DMS79 treated with DMSO at 0.1 percent for 48 hours (cell line): Measurements from ENCODE around the gene HBP1.
A peak's percentile ranks its signal among the peaks of the same experiment; 100 is the strongest.
"Not testable (repeated sequence)": the region's sequence is repeated elsewhere in the genome, so short reads cannot be mapped to it uniquely, and the experiment has no call there.

Experiments
- DNase-seq: peaks from one replicate; lab custom pipeline; 2025; lab: John Stamatoyannopoulos, UW

The HBP1 gene

GRCh38 chr7:107154826-107155225 is 14.0 kb upstream of the HBP1 start:
- DNase-seq: no peak

GRCh38 chr7:107155726-107156125 is 13.1 kb upstream of the HBP1 start:
- not testable (repeated sequence) for DNase-seq

- DNase-seq: no peak
Observed at GRCh38 chr7:107157091-107157490, 11.7 kb upstream of the HBP1 start.

GRCh38 chr7:107158028-107158427 is 10.8 kb upstream of the HBP1 start:
- DNase-seq: no peak

- DNase-seq: no peak
Observed at GRCh38 chr7:107160389-107160788, 8.4 kb upstream of the HBP1 start.

DNA sequence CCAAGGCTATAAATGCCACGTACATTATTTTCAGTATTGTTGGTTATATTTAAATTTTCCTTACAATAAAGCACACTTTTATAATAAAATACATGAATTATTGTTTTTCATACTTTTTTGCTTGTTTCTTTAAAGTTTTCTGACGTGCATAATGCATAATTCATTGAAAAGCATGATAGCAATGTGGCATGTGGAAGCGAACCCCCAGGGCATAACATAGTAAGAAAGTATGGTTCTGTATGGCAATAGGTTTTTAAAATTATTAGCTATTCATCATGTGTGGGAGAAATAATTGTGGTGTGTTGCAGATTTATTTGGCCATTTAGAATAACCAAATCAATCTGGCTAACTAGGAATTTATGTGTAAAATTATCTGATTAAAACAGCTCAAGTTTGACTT is 7.4 kb upstream of the HBP1 start:
- DNase-seq: no peak

DNA sequence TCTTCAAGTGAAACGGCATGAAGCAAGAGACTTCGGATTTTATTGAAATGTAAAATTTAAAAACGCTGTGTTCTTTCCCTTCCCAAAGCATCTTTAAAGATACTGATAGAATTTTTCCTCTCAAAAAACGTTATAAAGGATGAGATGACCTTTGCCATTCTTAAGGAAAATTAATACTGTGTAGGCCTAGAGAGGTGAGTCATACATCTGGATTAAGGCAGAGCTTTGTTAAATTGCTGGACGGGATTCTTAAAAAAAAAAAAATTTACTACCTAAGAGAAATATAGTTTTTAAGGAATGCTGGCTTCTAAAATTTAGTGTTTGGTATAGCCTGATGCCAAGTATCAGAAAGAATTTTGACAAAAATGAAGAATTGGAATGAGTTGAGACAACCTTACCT is 6.3 kb upstream of the HBP1 start:
- DNase-seq: no peak

DNA sequence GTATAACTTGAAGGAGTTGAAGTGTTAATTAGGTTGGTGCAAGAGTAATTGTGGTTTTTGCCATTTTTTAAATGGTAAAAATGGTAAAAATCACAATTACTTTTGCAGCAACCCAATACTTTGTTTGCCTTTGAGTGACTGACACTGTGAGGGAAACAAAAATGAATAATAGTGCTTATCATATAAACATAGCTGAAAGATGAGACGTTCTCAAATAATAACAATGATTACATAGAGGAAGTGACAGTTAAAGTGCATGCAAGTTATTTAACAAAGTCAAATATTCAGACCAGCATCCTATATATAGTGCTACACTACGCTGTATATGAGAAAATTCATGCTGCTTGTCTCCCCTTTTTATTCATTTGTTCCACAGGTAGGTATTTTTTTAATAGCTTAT is 4.7 kb upstream of the HBP1 start:
- no peak for DNase-seq

- DNase-seq: no peak
Observed at GRCh38 chr7:107165341-107165740, 3.5 kb upstream of the HBP1 start.

GRCh38 chr7:107166736-107167426 is 1.9 kb upstream of the HBP1 start:
- DNase-seq: no peak

- DNase-seq: peak; percentile 62
Observed at GRCh38 chr7:107167483-107168232, 1.1 kb upstream of the HBP1 start.

DNA sequence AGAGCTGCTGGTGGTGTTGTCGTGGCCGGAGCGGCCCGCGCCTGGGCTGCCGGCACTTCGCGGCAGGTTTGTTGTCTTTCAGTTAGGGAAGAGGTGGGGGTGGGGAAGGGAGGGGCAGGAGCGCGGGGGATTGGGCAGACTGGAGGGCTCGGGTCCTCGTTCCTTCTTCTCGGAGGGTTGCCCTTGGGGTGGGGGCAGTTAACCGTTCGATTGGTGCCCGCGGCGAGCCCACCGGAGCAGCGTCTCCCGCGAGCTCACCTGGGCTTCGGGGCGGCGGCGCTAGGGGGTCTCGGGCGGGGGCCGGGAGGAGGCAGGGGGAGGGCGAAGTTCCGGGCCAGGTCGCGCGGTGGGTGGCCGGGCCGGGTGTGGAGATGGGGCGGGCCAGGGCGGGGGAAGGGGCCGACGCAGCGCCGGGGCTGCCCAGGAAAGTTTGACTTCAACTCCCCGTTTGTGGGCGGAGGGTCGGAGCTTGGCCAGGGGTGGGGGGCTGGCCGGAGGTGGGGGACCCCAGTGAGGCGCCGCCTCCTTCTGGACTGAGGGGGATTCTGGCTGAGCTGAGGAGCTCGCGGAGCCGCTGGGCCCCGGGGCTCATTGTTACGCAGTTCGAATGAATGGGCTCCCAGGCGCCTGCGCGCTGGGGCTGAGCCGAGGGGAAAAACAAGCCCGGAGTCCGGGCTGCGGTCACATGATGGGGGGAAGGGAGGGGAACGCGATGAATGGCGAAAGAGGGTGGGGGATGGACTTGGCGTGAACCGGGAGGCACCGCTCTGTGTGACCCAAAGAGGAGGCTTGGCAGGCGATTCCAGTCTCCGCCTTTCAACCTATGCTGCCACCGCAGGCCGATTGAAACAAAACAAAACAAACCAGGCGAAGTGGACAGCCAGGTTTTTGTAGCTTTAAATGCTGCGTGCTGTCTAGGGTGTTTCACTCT is 582 bp downstream of the HBP1 start:
- DNase-seq: peak; percentile 92

DNA sequence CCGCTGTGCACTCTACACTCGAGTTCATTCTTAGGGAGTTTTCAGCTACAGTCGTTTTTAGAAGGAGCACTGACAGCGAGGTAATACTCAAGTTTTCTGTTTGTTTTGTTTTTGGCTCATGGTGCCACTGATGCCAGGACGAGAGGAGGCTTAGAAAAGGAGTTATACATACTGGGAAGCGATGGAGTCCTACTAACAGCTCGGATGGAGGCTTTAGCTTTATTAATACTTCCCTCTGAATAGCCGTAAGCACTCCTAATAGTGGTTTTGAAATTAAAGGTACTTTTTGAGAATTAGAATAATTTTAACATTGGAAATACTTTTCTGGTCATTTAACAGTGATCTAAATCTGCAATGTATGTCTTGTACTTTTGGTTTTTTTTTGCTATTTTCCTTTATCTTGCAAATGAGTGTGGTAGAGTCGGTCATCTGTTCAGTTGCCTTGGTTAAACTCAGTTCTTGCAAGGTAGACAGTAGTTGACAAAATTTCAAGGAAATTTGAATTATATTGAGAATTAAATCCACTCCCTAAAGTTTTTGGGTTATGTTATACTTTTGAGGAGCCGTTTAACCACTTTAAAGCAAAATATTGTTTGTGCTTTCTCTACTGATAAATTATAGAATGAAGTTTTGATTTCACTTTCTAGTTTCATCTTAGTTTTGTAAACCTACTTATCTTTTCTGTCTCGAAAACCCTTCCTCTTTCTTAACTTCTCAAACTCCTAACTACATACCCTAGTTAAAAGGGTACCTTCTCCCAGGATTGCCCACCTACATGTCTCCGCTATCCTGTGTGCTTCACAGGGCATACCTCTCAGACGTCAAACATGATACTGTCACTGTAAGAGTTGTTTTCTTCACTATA is 1.5 kb downstream of the HBP1 start:
- no peak for DNase-seq

DNA sequence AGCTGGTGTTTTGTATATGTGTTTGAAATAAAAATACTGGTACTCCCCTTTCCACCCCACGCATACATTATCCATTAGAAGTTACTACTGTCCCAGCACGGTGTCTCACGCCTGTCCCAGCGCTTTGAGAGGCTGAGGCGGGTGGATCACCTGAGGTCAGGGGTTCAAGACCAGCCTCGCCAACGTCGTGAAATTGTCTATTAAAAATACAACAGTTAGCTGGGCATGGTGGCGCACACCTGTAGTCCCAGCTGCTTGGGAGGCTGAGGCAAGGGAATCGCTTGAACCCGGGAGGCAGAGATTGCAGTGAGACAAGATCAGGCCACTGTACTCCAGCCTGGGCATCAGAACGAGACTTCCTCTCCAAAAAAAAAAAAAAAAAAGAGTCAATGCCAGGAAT is 2.7 kb downstream of the HBP1 start:
- no peak for DNase-seq

- DNase-seq: no peak
Observed at GRCh38 chr7:107172276-107173032, 3.7 kb downstream of the HBP1 start.

DNA sequence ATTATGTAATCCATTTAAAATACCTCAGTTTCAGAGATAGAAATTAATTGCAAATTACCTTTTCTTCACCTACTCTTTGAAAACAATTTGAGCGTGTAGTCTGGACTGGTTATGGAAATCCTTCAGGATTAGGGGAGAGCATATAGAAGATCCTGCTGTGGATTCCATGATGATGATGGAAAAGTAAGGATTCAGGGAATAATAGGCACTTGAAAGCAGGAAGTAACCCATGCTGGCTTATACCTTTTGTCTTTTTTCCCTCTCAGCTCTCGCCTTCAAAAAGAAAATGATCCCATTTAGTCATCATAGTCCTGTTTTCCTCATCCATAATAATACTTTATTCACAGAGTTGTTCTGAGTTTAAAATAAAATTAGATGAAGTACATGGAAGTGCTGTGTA is 4.4 kb downstream of the HBP1 start:
- no peak for DNase-seq

GRCh38 chr7:107173691-107174406 is 5.0 kb downstream of the HBP1 start:
- DNase-seq: no peak

DNA sequence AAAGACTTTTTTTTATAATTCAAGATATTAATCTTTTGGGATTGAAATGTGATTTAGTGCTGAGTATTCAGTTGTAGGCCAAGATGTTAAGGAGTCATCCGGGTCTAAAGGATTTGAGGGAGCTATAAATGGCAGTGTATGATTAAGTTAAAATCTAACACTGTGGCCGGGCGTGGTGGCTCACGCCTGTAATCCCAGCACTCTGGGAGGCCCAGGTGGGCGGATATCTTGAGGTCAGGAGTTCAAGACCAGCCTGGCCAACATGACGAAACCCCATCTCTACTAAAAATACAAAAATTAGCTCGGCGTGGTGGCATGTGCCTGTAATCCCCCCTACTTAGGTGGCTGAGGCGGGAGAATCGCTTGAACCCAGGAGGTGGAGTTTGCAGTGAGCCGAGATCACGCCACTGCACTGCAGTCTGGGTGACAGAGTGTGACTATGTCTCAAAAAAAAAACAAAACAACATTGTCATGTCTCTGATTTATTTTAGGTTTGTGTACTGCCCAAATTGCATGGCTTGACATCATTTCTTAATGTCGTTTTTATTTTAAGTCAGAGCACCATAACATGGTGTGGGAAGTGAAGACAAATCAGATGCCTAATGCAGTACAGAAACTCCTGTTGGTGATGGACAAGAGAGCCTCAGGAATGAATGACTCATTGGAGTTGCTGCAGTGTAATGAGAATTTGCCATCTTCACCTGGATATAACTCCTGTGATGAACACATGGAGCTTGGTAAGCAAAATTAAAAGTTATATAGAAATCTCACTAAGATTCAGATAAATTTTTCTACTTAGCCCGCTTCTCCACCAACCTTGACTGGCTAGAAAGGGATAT is 10.7 kb downstream of the HBP1 start:
- DNase-seq: no peak

- peak; percentile 37 for DNase-seq
Observed at GRCh38 chr7:107180378-107180777, 11.6 kb downstream of the HBP1 start.
